Esophagus (tissue), 2 donors: Measurements from ENCODE around the gene GAS2L2. TPM values are rescaled to one million over a fixed set of nuclear protein-coding genes. Genes with fewer than 3 reads are reported as not detected.

ENCODE experiments used
- H3K27ac ChIP-seq, 2 donors: one replicate each; pipeline ENCODE4 v1.5.1; 2013; ENCODE audit warnings: low read depth in 2 of 2, mild to moderate bottlenecking in 2 of 2, inconsistent platforms in 1 of 2, low read length in 1 of 2, moderate library complexity in 1 of 2
- H3K27me3 ChIP-seq, 2 donors: one replicate each; pipeline ENCODE4 v1.6.1; 2013; ENCODE audit warnings: low read length in 2 of 2, control low read depth in 1 of 2, mild to moderate bottlenecking in 1 of 2; ENCODE audit not compliant: insufficient read depth in 2 of 2, control insufficient read depth in 1 of 2
- H3K36me3 ChIP-seq, 2 donors: one replicate each; pipeline ENCODE4 v1.6.1; 2013; ENCODE audit warnings: low read length in 1 of 2; ENCODE audit not compliant: control insufficient read depth in 2 of 2, insufficient read depth in 2 of 2
- H3K4me1 ChIP-seq, 2 donors: one replicate each; pipeline ENCODE4 v1.6.1; 2013; ENCODE audit warnings: low read length in 1 of 2; ENCODE audit not compliant: control insufficient read depth in 2 of 2, insufficient read depth in 2 of 2
- H3K4me3 ChIP-seq, 2 donors: one replicate each; pipeline ENCODE4 v1.5.1; 2013; ENCODE audit warnings: low read length in 2 of 2, mild to moderate bottlenecking in 2 of 2, low read depth in 1 of 2, moderate library complexity in 1 of 2
- H3K9me3 ChIP-seq, 2 donors: one replicate each; pipeline ENCODE4 v1.6.1; 2013; ENCODE audit warnings: mild to moderate bottlenecking in 2 of 2, low read depth in 1 of 2, low read length in 1 of 2, moderate library complexity in 1 of 2; ENCODE audit not compliant: control insufficient read depth in 2 of 2, insufficient read depth in 1 of 2
- WGBS, 2 donors: extraction: QIAGEN DNeasy Blood & Tissue Kit; methylation state at CpG; one replicate each; pipeline ENCODE4 v1.1.7; 2013; 5-methylcytosine and 5-hydroxymethylcytosine counted together
- polyA plus RNA-seq, 2 donors: library from polyadenylated mRNA; stranded (reverse); fragments of 200-250 nt; gene quantifications; one replicate each; pipeline ENCODE4 v1.2.3, GENCODE V29; 2013
- donor health status: healthy with polysubstance abuse.
- donor health status: Bipolar disorder and iron deficiency.

The GAS2L2 gene
- polyA plus RNA-seq, 2 donors: 0.01 to 0.08 TPM

GRCh38 chr17:35791681-35792350, 38.8 kb upstream of the GAS2L2 start:
- no peaks in the 10 kb centered on the region for H3K27me3 ChIP-seq
- no peaks in the 10 kb centered on the region for H3K9me3 ChIP-seq
- H3K4me3 ChIP-seq: no peak overlapping the region
- no peaks in the 10 kb centered on the region for H3K36me3 ChIP-seq
- H3K27ac ChIP-seq: peak overlapping the region; percentile 28 to 57
- WGBS, 2 donors: 68 to 76% methylated on average over 9 of the region's 9 CpGs
- H3K4me1 ChIP-seq: peaks cover 3 to 11% of the 10 kb centered on the region in 2 donors

GRCh38 chr17:35790841-35791240, 37.8 kb upstream of the GAS2L2 start:
- H3K27ac ChIP-seq: no peak overlapping the region
- H3K27me3 ChIP-seq: no peaks in the 10 kb centered on the region
- 64 to 77% methylated on average over 3 of the region's 3 CpGs for WGBS, 2 donors
- peaks cover 3 to 11% of the 10 kb centered on the region in 2 donors for H3K4me1 ChIP-seq
- no peak overlapping the region for H3K4me3 ChIP-seq
- H3K9me3 ChIP-seq: no peaks in the 10 kb centered on the region
- H3K36me3 ChIP-seq: no peaks in the 10 kb centered on the region

- Histone ChIP-seq H3K27ac (peak overlapping the region; percentile 68 to 87), H3K36me3 (no peaks in the 10 kb centered on the region), H3K9me3 (no peaks in the 10 kb centered on the region), H3K4me3 (no peak overlapping the region), H3K4me1 (peaks cover 0 to 10% of the 10 kb centered on the region in 2 donors), H3K27me3 (no peaks in the 10 kb centered on the region)
- WGBS, 2 donors: 18 to 34% methylated on average over 2 of the region's 2 CpGs
Measured at GRCh38 chr17:35788477-35789368, 35.7 kb upstream of the GAS2L2 start.

GRCh38 chr17:35786941-35787432, 33.9 kb upstream of the GAS2L2 start:
- WGBS, 2 donors: 18 to 34% methylated on average over 3 of the region's 3 CpGs
- H3K4me1 ChIP-seq: peaks cover 0 to 10% of the 10 kb centered on the region in 2 donors
- no peaks in the 10 kb centered on the region for H3K36me3 ChIP-seq
- no peak overlapping the region for H3K4me3 ChIP-seq
- H3K27me3 ChIP-seq: no peaks in the 10 kb centered on the region
- H3K27ac ChIP-seq: peak overlapping the region; percentile 10 to 62
- no peaks in the 10 kb centered on the region for H3K9me3 ChIP-seq

DNA sequence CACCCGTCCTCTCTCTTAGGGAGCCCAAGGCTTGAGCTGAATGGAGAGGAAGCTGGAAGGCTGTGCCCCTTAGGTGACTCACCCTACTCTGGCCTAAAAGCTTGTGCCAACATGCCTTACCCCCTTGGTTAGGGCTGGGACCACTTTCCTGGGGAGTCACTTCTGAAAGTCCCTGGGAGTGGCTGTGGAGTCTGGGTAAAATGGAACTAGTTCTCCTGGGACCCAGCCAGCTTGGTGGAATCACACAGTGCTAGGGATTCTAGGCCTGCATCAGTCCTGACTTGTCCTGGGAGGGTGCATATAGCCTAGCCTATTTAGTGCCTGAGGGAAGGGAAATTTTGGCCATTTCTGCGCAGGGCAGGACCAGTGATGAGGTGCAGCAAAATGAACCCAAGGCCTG, 31.9 kb upstream of the GAS2L2 start:
- no peaks in the 10 kb centered on the region for H3K9me3 ChIP-seq
- H3K36me3 ChIP-seq: no peaks in the 10 kb centered on the region
- WGBS, 2 donors: 42 to 64% methylated on average over 2 of the region's 2 CpGs
- peak overlapping the region; percentile 71 to 88 for H3K27ac ChIP-seq
- H3K4me1 ChIP-seq: peaks cover 0 to 8% of the 10 kb centered on the region in 2 donors
- H3K4me3 ChIP-seq: no peak overlapping the region
- no peaks in the 10 kb centered on the region for H3K27me3 ChIP-seq

DNA sequence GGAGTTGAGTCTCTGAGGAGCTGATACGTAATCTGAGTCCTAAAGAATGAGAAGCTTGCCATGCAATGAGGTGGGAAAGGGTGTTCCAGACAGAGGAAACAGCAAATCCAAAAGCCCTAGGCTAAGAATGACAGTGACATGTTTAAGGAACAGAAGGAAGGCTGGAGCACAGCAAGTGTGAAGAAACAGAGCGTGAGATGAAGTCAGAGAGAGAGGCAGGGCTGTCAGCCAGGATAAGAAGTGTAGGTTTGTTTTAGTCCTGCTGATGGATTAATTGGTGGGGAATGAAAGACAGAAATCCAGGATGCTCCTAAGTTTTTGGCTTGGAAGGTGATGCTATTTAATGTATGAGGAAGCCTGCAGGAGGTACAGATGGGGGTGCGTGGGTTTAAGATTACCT, 27.9 kb upstream of the GAS2L2 start:
- 73 to 75% methylated on average over 3 of the region's 3 CpGs for WGBS, 2 donors
- H3K4me3 ChIP-seq: no peak overlapping the region
- H3K9me3 ChIP-seq: no peaks in the 10 kb centered on the region
- no peaks in the 10 kb centered on the region for H3K27me3 ChIP-seq
- H3K4me1 ChIP-seq: peaks cover 2 to 11% of the 10 kb centered on the region in 2 donors
- peaks cover 0 to 2% of the 10 kb centered on the region in 2 donors for H3K36me3 ChIP-seq
- H3K27ac ChIP-seq: no peak overlapping the region

DNA sequence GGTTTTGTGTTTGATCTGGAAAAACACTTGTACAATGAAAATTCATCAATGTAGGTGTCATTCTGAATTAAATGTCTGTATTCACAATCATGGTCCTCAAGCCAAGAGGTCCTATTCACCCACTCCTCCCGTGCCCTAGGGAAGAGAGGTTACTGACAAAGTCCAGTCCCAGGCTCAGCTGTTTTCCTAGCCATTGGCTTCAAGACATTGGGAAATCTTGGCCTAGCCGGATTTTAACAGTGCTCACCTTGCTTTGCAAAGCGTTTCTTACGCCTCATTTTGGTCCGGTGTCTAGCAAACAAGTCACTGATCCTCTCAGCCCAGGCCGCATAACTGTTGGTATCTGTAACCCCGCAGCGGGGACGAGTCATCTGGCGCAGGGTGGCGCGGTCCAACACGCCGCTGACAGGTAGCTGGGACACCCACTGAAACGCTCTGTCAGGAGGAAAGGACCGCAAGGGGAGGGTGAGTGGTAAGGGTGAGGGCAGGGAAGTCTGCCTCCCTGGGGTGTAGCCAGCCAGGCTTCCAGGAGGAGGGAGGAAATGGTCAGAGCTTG, 25.7 kb upstream of the GAS2L2 start:
- 87 to 88% methylated on average over 16 of the region's 16 CpGs for WGBS, 2 donors
- Histone ChIP-seq H3K27me3 (no peaks in the 10 kb centered on the region), H3K9me3 (no peaks in the 10 kb centered on the region), H3K36me3 (peaks cover 0 to 2% of the 10 kb centered on the region in 2 donors), H3K4me3 (no peak overlapping the region), H3K27ac (peak overlapping the region; percentile 23 to 70), H3K4me1 (peaks cover 4 to 16% of the 10 kb centered on the region in 2 donors)

DNA sequence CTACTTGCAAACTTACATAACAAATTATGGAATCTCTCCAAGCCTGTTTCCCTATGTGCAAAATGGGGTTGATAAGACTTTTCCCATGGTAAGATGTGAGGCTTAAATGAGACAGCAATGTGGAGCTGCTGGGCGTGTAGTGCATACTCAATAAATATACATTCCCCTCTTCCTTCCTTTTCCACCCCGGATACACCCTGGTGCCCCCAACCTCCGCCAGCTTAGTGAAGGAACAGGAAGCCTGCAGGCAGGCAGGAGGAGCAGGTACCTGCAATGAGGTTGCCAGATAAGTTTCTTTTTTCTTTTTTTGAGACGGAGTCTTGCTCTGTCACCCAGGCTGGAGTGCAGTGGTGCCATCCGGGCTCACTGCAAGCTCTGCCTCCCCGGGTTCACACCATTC, 22.5 kb upstream of the GAS2L2 start:
- H3K4me3 ChIP-seq: peak overlapping the region in 1 of 2 donors; percentile 13
- peaks cover 4 to 14% of the 10 kb centered on the region in 2 donors for H3K4me1 ChIP-seq
- H3K27me3 ChIP-seq: no peaks in the 10 kb centered on the region
- H3K27ac ChIP-seq: peak overlapping the region; percentile 70 to 87
- H3K36me3 ChIP-seq: peaks cover 0 to 2% of the 10 kb centered on the region in 2 donors
- 41 to 43% methylated on average over 6 of the region's 6 CpGs for WGBS, 2 donors
- H3K9me3 ChIP-seq: no peaks in the 10 kb centered on the region

- Histone ChIP-seq H3K4me1 (peaks cover 4 to 14% of the 10 kb centered on the region in 2 donors), H3K27ac (peak overlapping the region; percentile 70 to 87), H3K27me3 (no peaks in the 10 kb centered on the region), H3K9me3 (no peaks in the 10 kb centered on the region), H3K4me3 (peak overlapping the region in 1 of 2 donors; percentile 13), H3K36me3 (peaks cover 0 to 2% of the 10 kb centered on the region in 2 donors)
- 56% methylated on average over 5 of the region's 5 CpGs for WGBS, 2 donors
Measured at GRCh38 chr17:35775039-35775438, 22.0 kb upstream of the GAS2L2 start.
